ENCODE measurements around the gene HOXD13. TPM values are rescaled to one million over a fixed set of nuclear protein-coding genes. Genes with fewer than 3 reads are reported as not detected.
A peak's percentile ranks its signal among the peaks of the same experiment; 100 is the strongest.

Gene HOXD13
- total and polyA plus RNA-seq, 2 donors (not counting 3 experiments of a cell fraction or from before 2014, with no cell fraction given) = not detected

- Histone ChIP-seq H3K9me1 (replicated peaks; ENCODE audit: control insufficient read depth, extremely low read depth, insufficient read depth, low read length) (no peaks in the 10 kb centered on the region), H3K79me2 (ENCODE audit: control insufficient read depth, insufficient read depth, low read length) (peaks cover 18% of the 10 kb centered on the region), H3K4me3 (replicated peaks in 1 of 3; ENCODE audit: insufficient read depth in 1 of 3, low read depth in 1 of 3, low read length in 3 of 3) (peak within 1 kb of the TSS; percentile 43 to 93 (median 88)), H3K36me3 (ENCODE audit: control insufficient read depth in 2 of 2, extremely low read depth in 1 of 2, insufficient read depth in 2 of 2, low read length in 2 of 2) (no peaks in the 10 kb centered on the region), H3K27ac (ENCODE audit: insufficient read depth, low read depth, low read length) (peak within 1 kb of the TSS; percentile 67), H3K27me3 (ENCODE audit: control insufficient read depth in 2 of 2, insufficient read depth in 2 of 2, low read length in 2 of 2) (no peaks in the 10 kb centered on the region), H3K9me3 (replicated peaks; ENCODE audit: control insufficient read depth, insufficient read depth, low read length) (no peaks in the 10 kb centered on the region), H4K20me1 (replicated peaks; ENCODE audit: control insufficient read depth, extremely low read depth, insufficient read depth, low read length) (no peaks in the 10 kb centered on the region), H3K4me1 (ENCODE audit: control insufficient read depth, extremely low read depth, insufficient read depth, low read length) (peaks cover 36% of the 10 kb centered on the region), H2AFZ (ENCODE audit: low read depth, low read length) (peak within 1 kb of the TSS; percentile 85), H3K9ac (replicated peaks; ENCODE audit: extremely low read depth, insufficient read depth, low read length) (peak within 1 kb of the TSS; percentile 90), H3K4me2 (ENCODE audit: insufficient read depth, low read length) (peak within 1 kb of the TSS; percentile 99)
- FAIRE-seq (peak; percentile 74), DNase-seq (ENCODE audit: low read depth, low spot score) (peak; percentile 81)
- CTCF ChIA-PET = interaction anchor here (1.2 to 10.1 kb wide), 11 partner anchors 10 to 1033 kb away, joined by 4 to 458 read pairs (median 82); no protein-coding TSS in a partner anchor
- dilution Hi-C loops (cut with MboI; ENCODE audit: extremely low pct_ligation_motif_present, low sequenced_read_pairs) = loop anchor here (25.0 kb wide), 1 partner anchor 508 kb away; no protein-coding TSS in a partner anchor
- BruUV-seq (replicated peaks) = no TSS peak
- POLR2A ChIA-PET = no interaction called here
- intact Hi-C loops (cut with micrococcal nuclease) = loop anchor here (1.0 to 5.0 kb wide), 4 partner anchors 9 to 1628 kb away; no protein-coding TSS in a partner anchor
- TF ChIP-seq MAX (IDR thresholded peaks at IDR 0.05; ENCODE audit: insufficient read depth, insufficient read length) = no peak
- TF ChIP-seq MYC (IDR thresholded peaks at IDR 0.05; ENCODE audit: low read depth, low read length) = peak; percentile 22
- TF ChIP-seq POLR2AphosphoS5 (IDR thresholded peaks at IDR 0.05; ENCODE audit: insufficient read depth, low read depth, low read length) = peak; percentile 70
- peak; percentile 24 for TF ChIP-seq EZH2 (IDR thresholded peaks at IDR 0.05; ENCODE audit: borderline replicate concordance, low read depth, low read length, severe bottlenecking)
These were observed 36.7 kb downstream of the HOXD13 start, which contains the start of gene HOXD8 for GRCh38 chr2:176128982-176129796. HOXD8 (plus strand) TSS chr2:176129705; CDS start chr2:176130367, 662 bp downstream.

- ChIA-PET CTCF (interaction anchor here (1.3 to 10.1 kb wide), 6 partner anchors 10 to 685 kb away, joined by 4 to 458 read pairs (median 98); no protein-coding TSS in a partner anchor), POLR2A (interaction anchor here (2.0 kb wide), 1 partner anchor 424 kb away, joined by 5 read pairs; no protein-coding TSS in a partner anchor)
- dilution Hi-C loops (cut with MboI; ENCODE audit: extremely low pct_ligation_motif_present, low sequenced_read_pairs) = loop anchor here (25.0 kb wide), 1 partner anchor 508 kb away; no protein-coding TSS in a partner anchor
- BruUV-seq (replicated peaks) = no TSS peak
- no peaks in the 10 kb centered on the region for H3K36me3 ChIP-seq (ENCODE audit: control insufficient read depth in 2 of 2, extremely low read depth in 1 of 2, insufficient read depth in 2 of 2, low read length in 2 of 2)
- H3K9me1 ChIP-seq (replicated peaks; ENCODE audit: control insufficient read depth, extremely low read depth, insufficient read depth, low read length) = no peaks in the 10 kb centered on the region
- intact Hi-C loops (cut with micrococcal nuclease) = loop anchor here (1.0 to 5.0 kb wide), 5 partner anchors 9 to 1628 kb away; partner anchors contain the start of gene HNRNPA3
- peaks cover 18% of the 10 kb centered on the region for H3K79me2 ChIP-seq (ENCODE audit: control insufficient read depth, insufficient read depth, low read length)
- no peaks in the 10 kb centered on the region for H3K9me3 ChIP-seq (replicated peaks; ENCODE audit: control insufficient read depth, insufficient read depth, low read length)
- no peak for TF ChIP-seq POLR2AphosphoS5 (IDR thresholded peaks at IDR 0.05; ENCODE audit: insufficient read depth, low read depth, low read length)
- TF ChIP-seq POLR2A (IDR thresholded peaks at IDR 0.05; ENCODE audit: low read depth, low read length) = no peak
- no peak for TF ChIP-seq GATA2 (IDR thresholded peaks at IDR 0.05; ENCODE audit: insufficient read depth, insufficient read length, low read depth, low read length)
- TF ChIP-seq MAX (IDR thresholded peaks at IDR 0.05; ENCODE audit: insufficient read depth, insufficient read length) = no peak
- no peak for TF ChIP-seq FOS (IDR thresholded peaks at IDR 0.05; ENCODE audit: borderline replicate concordance, insufficient read depth, low read length)
- TF ChIP-seq EZH2 (IDR thresholded peaks at IDR 0.05; ENCODE audit: borderline replicate concordance, low read depth, low read length, severe bottlenecking) = no peak
- TF ChIP-seq CTCF (IDR thresholded peaks at IDR 0.05; ENCODE audit: extremely low read depth in 1 of 2, insufficient read depth in 1 of 2, low read depth in 1 of 2, low read length in 2 of 2) = no peak
- TF ChIP-seq MYC (IDR thresholded peaks at IDR 0.05; ENCODE audit: low read depth, low read length) = no peak
- TF ChIP-seq JUN (IDR thresholded peaks at IDR 0.05; ENCODE audit: borderline replicate concordance, insufficient read depth, insufficient read length, low read depth) = no peak
- H4K20me1 ChIP-seq (replicated peaks; ENCODE audit: control insufficient read depth, extremely low read depth, insufficient read depth, low read length) = no peaks in the 10 kb centered on the region
- peak overlapping the region; percentile 99 for H3K4me2 ChIP-seq (ENCODE audit: insufficient read depth, low read length)
- H3K4me1 ChIP-seq (ENCODE audit: control insufficient read depth, extremely low read depth, insufficient read depth, low read length) = peaks cover 41% of the 10 kb centered on the region
- peak overlapping the region; percentile 43 to 93 (median 52) for H3K4me3 ChIP-seq (replicated peaks in 1 of 3; ENCODE audit: insufficient read depth in 1 of 3, low read depth in 1 of 3, low read length in 3 of 3)
- no peaks in the 10 kb centered on the region for H3K27me3 ChIP-seq (ENCODE audit: control insufficient read depth in 2 of 2, insufficient read depth in 2 of 2, low read length in 2 of 2)
- peak overlapping the region; percentile 49 for H2AFZ ChIP-seq (ENCODE audit: low read depth, low read length)
- H3K9ac ChIP-seq (replicated peaks; ENCODE audit: extremely low read depth, insufficient read depth, low read length) = peak overlapping the region; percentile 90
- DNase-seq (ENCODE audit: low read depth, low spot score) = no peak
- FAIRE-seq = no peak
- H3K27ac ChIP-seq (ENCODE audit: insufficient read depth, low read depth, low read length) = peak overlapping the region; percentile 67
These were observed 37.3 kb downstream of the HOXD13 start for GRCh38 chr2:176129813-176130146.
